HL-60 (cell line): ENCODE measurements around the gene PAPOLG.

Experiments used
- CTCF ChIP-seq: IDR thresholded peaks from one replicate; pipeline ENCODE4 v1.5.1; 2011; ENCODE audit warnings: low read length, control low read depth, inconsistent platforms; ENCODE audit not compliant: insufficient read depth
- POLR2AphosphoS5 ChIP-seq: IDR thresholded peaks from 2 replicates; pipeline ENCODE4 v1.6.1; 2012; ENCODE audit warnings: low read depth

DNA sequence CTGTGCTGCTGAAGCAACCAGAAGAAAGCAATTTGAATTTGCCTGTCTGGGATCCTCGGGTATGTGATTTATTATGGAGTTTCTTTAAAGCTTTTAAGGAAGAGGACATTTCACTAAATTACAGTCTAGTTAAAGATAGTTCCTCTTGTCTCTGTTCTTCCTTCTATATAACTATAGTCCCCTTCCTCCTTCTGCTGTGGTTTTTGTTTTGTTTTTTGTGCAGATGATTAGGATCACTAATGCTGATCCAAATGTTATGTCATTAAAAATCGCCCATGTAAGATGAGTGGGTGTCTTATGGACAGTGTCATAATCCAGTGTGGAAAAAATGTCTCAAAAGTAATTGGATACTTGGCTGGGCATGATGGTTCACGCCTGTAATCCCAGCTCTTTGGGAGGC lies 24.7 kb downstream of the PAPOLG start:
- TF ChIP-seq CTCF (no peak), POLR2AphosphoS5 (no peak)
